SU-DHL-6 (cell line): ENCODE results near the gene CRISP3.

ENCODE experiments used
- H2AFZ ChIP-seq: fragments of 200-600 bp; sonication (generic); 2 replicates; pipeline ENCODE4 v1.6.1; 2014; ENCODE audit warnings: low read depth, mild to moderate bottlenecking, moderate library complexity, mixed read lengths, antibody characterized with exemption, low read length; ENCODE audit not compliant: severe bottlenecking
- H3F3A ChIP-seq: fragments of 200-600 bp; shearing (Covaris generic); 2 replicates; pipeline ENCODE4 v1.6.0; 2016; ENCODE audit warnings: antibody characterized with exemption, mild to moderate bottlenecking; ENCODE audit not compliant: insufficient read depth
- H3K27ac ChIP-seq: fragments of 200-600 bp; sonication (generic); 2 replicates; pipeline ENCODE4 v1.5.1; 2016; ENCODE audit warnings: low read depth, mild to moderate bottlenecking, low read length, moderate library complexity, mixed read lengths
- H3K27me3 ChIP-seq: fragments of 200-600 bp; sonication (generic), shearing (Covaris generic); 2 replicates; pipeline ENCODE4 v1.6.0; 2014; ENCODE audit warnings: mild to moderate bottlenecking, low read length
- H3K36me3 ChIP-seq: fragments of 200-600 bp; sonication (generic); 2 replicates; pipeline ENCODE4 v1.6.1; 2014; ENCODE audit warnings: mild to moderate bottlenecking, low read length, mixed read lengths
- H3K4me2 ChIP-seq: fragments of 300-600, 200-600 bp; shearing (Covaris generic), sonication (generic); 2 replicates; pipeline ENCODE4 v1.6.0; 2014; ENCODE audit warnings: low read length, low read depth, mild to moderate bottlenecking; ENCODE audit not compliant: poor library complexity, severe bottlenecking
- H3K4me3 ChIP-seq: fragments of 200-600 bp; sonication (generic); 2 replicates; pipeline ENCODE4 v1.5.1; 2014; ENCODE audit warnings: antibody characterized with exemption, low read length, mild to moderate bottlenecking, mixed read lengths; ENCODE audit not compliant: insufficient read depth, poor library complexity, severe bottlenecking
- H3K79me2 ChIP-seq: fragments of 200-600 bp; sonication (generic); 2 replicates; pipeline ENCODE4 v1.6.1; 2014; ENCODE audit warnings: mild to moderate bottlenecking, low read length, moderate library complexity; ENCODE audit not compliant: insufficient read depth
- H3K9ac ChIP-seq: fragments of 200-600 bp; sonication (generic); 2 replicates; pipeline ENCODE4 v1.7.0; 2014; ENCODE audit warnings: mild to moderate bottlenecking, low read length
- H3K9me2 ChIP-seq: fragments of 200-600 bp; sonication (generic); replicated peaks from 2 replicates; pipeline ENCODE4 v1.6.1; 2014; ENCODE audit warnings: low read length; ENCODE audit not compliant: insufficient read depth
- H3K9me3 ChIP-seq: fragments of 200-600 bp; sonication (generic); 2 replicates; pipeline ENCODE4 v1.6.1; 2014; ENCODE audit warnings: low read length, mixed read lengths; ENCODE audit not compliant: insufficient read depth
- H4K20me1 ChIP-seq: fragments of 200-600 bp; sonication (generic); 2 replicates; pipeline ENCODE4 v1.6.1; 2014; ENCODE audit warnings: low read depth, mild to moderate bottlenecking, antibody characterized with exemption, low read length, moderate library complexity, mixed read lengths
- EZH2phosphoT487 ChIP-seq: fragments of 200-600 bp; sonication (generic), shearing (Covaris generic); conservative IDR thresholded peaks from 2 replicates; pipeline ENCODE4 v1.6.1; 2018; ENCODE audit warnings: mild to moderate bottlenecking, antibody characterized with exemption, low read length, moderate library complexity, mixed read lengths
- TF ChIP-seq, protein P1 (sequence below): fragments of 200-600 bp; sonication (generic); IDR thresholded peaks from one replicate; pipeline ENCODE4 v1.5.1; 2017; ENCODE audit warnings: antibody characterized with exemption, mild to moderate bottlenecking, low read length, moderate library complexity; ENCODE audit not compliant: insufficient read depth, poor library complexity, severe bottlenecking

Gene CRISP3

GRCh38 chr6:49698478-49698877 lies 45.7 kb downstream of the CRISP3 start:
- H3K9ac ChIP-seq = no peak overlapping the region
- no peak overlapping the region for H3K4me2 ChIP-seq
- no peaks in the 10 kb centered on the region for H4K20me1 ChIP-seq
- H3K9me2 ChIP-seq = no peaks in the 10 kb centered on the region
- H3K36me3 ChIP-seq = no peaks in the 10 kb centered on the region
- no peak overlapping the region for H3K27ac ChIP-seq
- H3F3A ChIP-seq = no peaks in the 10 kb centered on the region
- TF ChIP-seq EZH2phosphoT487 = no peak
- TF ChIP-seq, protein P1, sequence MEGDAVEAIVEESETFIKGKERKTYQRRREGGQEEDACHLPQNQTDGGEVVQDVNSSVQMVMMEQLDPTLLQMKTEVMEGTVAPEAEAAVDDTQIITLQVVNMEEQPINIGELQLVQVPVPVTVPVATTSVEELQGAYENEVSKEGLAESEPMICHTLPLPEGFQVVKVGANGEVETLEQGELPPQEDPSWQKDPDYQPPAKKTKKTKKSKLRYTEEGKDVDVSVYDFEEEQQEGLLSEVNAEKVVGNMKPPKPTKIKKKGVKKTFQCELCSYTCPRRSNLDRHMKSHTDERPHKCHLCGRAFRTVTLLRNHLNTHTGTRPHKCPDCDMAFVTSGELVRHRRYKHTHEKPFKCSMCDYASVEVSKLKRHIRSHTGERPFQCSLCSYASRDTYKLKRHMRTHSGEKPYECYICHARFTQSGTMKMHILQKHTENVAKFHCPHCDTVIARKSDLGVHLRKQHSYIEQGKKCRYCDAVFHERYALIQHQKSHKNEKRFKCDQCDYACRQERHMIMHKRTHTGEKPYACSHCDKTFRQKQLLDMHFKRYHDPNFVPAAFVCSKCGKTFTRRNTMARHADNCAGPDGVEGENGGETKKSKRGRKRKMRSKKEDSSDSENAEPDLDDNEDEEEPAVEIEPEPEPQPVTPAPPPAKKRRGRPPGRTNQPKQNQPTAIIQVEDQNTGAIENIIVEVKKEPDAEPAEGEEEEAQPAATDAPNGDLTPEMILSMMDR = no peak
- H3K4me3 ChIP-seq = no peak overlapping the region
- no peak overlapping the region for H2AFZ ChIP-seq
- H3K9me3 ChIP-seq = no peaks in the 10 kb centered on the region
- H3K79me2 ChIP-seq = no peaks in the 10 kb centered on the region
- H3K27me3 ChIP-seq = no peaks in the 10 kb centered on the region

DNA sequence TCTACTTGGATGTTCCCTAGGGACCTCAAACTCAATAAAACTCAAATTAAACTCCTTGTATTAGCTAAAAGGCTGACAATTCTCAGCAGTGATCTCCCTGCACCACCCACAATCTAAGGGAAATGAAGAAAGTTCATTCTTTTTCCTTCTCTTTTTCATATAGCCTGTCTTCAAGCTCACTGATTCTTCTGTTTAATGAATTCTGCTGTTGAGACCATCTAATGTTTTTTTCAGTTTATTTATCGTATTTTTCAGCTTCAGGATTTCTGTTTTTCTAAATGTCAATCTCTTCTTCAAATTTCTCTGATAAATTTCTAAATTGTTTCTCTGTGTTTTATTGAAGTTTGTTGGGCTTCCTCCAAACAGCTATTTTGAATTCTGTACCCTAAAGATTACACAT lies 50.7 kb downstream of the CRISP3 start:
- Histone ChIP-seq H3K9ac (no peak overlapping the region), H3K4me2 (no peak overlapping the region), H2AFZ (no peak overlapping the region), H3F3A (no peaks in the 10 kb centered on the region), H3K79me2 (no peaks in the 10 kb centered on the region), H3K9me2 (no peaks in the 10 kb centered on the region), H3K9me3 (no peaks in the 10 kb centered on the region), H3K36me3 (no peaks in the 10 kb centered on the region), H3K27ac (no peak overlapping the region), H4K20me1 (no peaks in the 10 kb centered on the region), H3K4me3 (no peak overlapping the region), H3K27me3 (no peaks in the 10 kb centered on the region)
- TF ChIP-seq, protein P1 = no peak
- TF ChIP-seq EZH2phosphoT487 = no peak

DNA sequence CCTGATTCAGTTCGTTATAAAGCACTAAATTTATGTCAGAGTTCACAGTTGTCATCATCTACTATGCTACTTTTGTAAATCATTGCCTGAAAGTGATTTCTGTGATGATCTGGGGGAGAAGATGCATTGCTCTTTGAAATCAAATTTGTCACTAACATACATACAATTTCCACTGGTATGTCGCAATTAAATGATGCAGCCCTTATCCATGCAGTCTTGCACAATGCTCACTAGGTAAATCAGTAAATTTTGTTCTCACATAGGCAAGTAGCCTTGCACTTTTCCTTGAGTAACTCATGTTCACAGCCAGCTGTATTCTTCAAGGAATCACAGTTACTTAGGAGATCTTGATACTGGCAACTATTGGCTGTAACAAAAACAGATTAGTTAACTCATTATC lies 51.7 kb downstream of the CRISP3 start:
- Histone ChIP-seq H3K27me3 (no peaks in the 10 kb centered on the region), H3K9me2 (no peaks in the 10 kb centered on the region), H3K4me2 (no peak overlapping the region), H3K27ac (no peak overlapping the region), H3F3A (no peaks in the 10 kb centered on the region), H3K36me3 (no peaks in the 10 kb centered on the region), H2AFZ (no peak overlapping the region), H3K79me2 (no peaks in the 10 kb centered on the region), H3K9me3 (no peaks in the 10 kb centered on the region), H4K20me1 (no peaks in the 10 kb centered on the region), H3K4me3 (no peak overlapping the region), H3K9ac (no peak overlapping the region)
- TF ChIP-seq EZH2phosphoT487 = no peak
- TF ChIP-seq, protein P1 = no peak
